Urinary bladder (tissue), 4 donors: ENCODE measurements around the gene WDR54. TPM values are rescaled to one million over a fixed set of nuclear protein-coding genes. Genes with fewer than 3 reads are reported as not detected.
"Not testable (repeated sequence)": the region's sequence is repeated elsewhere in the genome, so short reads cannot be mapped to it uniquely, and the experiment has no call there.

Source experiments
- DNase-seq: peaks from one replicate; pipeline ENCODE4 v3.0.0-alpha.2; 2015; ENCODE audit errors: extremely low spot score
- H3K27ac ChIP-seq: one replicate; pipeline ENCODE4 v1.5.1; 2013; ENCODE audit warnings: low read depth, mild to moderate bottlenecking, moderate library complexity
- H3K36me3 ChIP-seq: one replicate; pipeline ENCODE4 v1.6.1; 2013; ENCODE audit warnings: mild to moderate bottlenecking, moderate library complexity; ENCODE audit not compliant: insufficient read depth
- H3K4me1 ChIP-seq: one replicate; pipeline ENCODE4 v1.6.1; 2013; ENCODE audit warnings: mild to moderate bottlenecking, moderate library complexity; ENCODE audit not compliant: insufficient read depth
- H3K4me3 ChIP-seq: one replicate; pipeline ENCODE4 v1.5.1; 2013; ENCODE audit warnings: low read depth, low read length
- WGBS: extraction: QIAGEN DNeasy Blood & Tissue Kit; methylation state at CpG from one replicate; pipeline ENCODE4 v1.1.7; 2013; 5-methylcytosine and 5-hydroxymethylcytosine counted together
- polyA plus RNA-seq: library from polyadenylated mRNA; stranded (reverse); fragments of 200-250 nt; gene quantifications from one replicate; pipeline ENCODE4 v1.2.3, GENCODE V29; 2013
- total RNA-seq: library from RNA; depleted of rRNA; stranded (reverse); fragments of >200 nt; gene quantifications from one replicate; pipeline ENCODE4 v1.2.3, GENCODE V29; 2014
- donor health status: healthy with polysubstance abuse.
- donor health status: healthy.

WDR54 gene
- total and polyA plus RNA-seq, 2 donors = 7.8 to 21.5 TPM

- H3K27ac ChIP-seq = peak within 1 kb of the TSS; percentile 41
- H3K4me1 ChIP-seq = peaks cover 1% of the 10 kb centered on the region
- 12% methylated on average over 75 of the region's 75 CpGs for WGBS
- no peak for DNase-seq
- H3K4me3 ChIP-seq = peak within 1 kb of the TSS; percentile 42
- H3K36me3 ChIP-seq = no peaks in the 10 kb centered on the region
Measured at GRCh38 chr2:74441690-74442482, 20.4 kb downstream of the WDR54 start, which contains the start of gene RTKN. RTKN (minus strand) TSS chr2:74441937; CDS start chr2:74441816, 121 bp downstream.

- H3K27ac ChIP-seq, H3K4me3 ChIP-seq, DNase-seq, H3K4me1 ChIP-seq, H3K36me3 ChIP-seq: not testable (repeated sequence)
- 93% methylated on average over 16 of the region's 16 CpGs for WGBS
Measured at GRCh38 chr2:74442483-74443297, 21.2 kb downstream of the WDR54 start.

- Histone ChIP-seq H3K4me3 (no peak overlapping the region), H3K4me1 (peaks cover 1% of the 10 kb centered on the region), H3K36me3 (peaks cover 2% of the 10 kb centered on the region), H3K27ac (no peak overlapping the region)
- DNase-seq = no peak
- 27% methylated on average over 5 of the region's 5 CpGs for WGBS
Measured at GRCh38 chr2:74444498-74445318, 23.2 kb downstream of the WDR54 start.

GRCh38 chr2:74447230-74447999 lies 25.9 kb downstream of the WDR54 start:
- Histone ChIP-seq H3K36me3 (peaks cover 2% of the 10 kb centered on the region), H3K4me3 (no peak overlapping the region), H3K4me1 (no peaks in the 10 kb centered on the region), H3K27ac (no peak overlapping the region)
- 75% methylated on average over 5 of the region's 5 CpGs for WGBS
- no peak for DNase-seq

- no peak overlapping the region for H3K27ac ChIP-seq
- H3K4me1 ChIP-seq = no peaks in the 10 kb centered on the region
- 72% methylated on average over 2 of the region's 2 CpGs for WGBS
- H3K36me3 ChIP-seq = peaks cover 2% of the 10 kb centered on the region
- DNase-seq = no peak
- no peak overlapping the region for H3K4me3 ChIP-seq
Measured at GRCh38 chr2:74448771-74449170, 27.2 kb downstream of the WDR54 start.

- no peak overlapping the region for H3K4me3 ChIP-seq
- no peak for DNase-seq
- H3K36me3 ChIP-seq = peaks cover 2% of the 10 kb centered on the region
- no peaks in the 10 kb centered on the region for H3K4me1 ChIP-seq
- 73% methylated on average over 3 of the region's 3 CpGs for WGBS
- no peak overlapping the region for H3K27ac ChIP-seq
Measured at GRCh38 chr2:74450570-74451190, 29.1 kb downstream of the WDR54 start.

GRCh38 chr2:74454654-74455511 lies 33.4 kb downstream of the WDR54 start, which contains the start of gene INO80B:
INO80B (plus strand) TSS chr2:74455087; CDS start chr2:74455117, 30 bp downstream.
- no peaks in the 10 kb centered on the region for H3K36me3 ChIP-seq
- H3K4me3 ChIP-seq = peak within 1 kb of the TSS; percentile 62
- no peak within 1 kb of the TSS for H3K27ac ChIP-seq
- DNase-seq = peak; percentile 96
- no peaks in the 10 kb centered on the region for H3K4me1 ChIP-seq
- WGBS = 2% methylated on average over 40 of the region's 40 CpGs

GRCh38 chr2:74457129-74457548 lies 35.6 kb downstream of the WDR54 start:
- WGBS = 1% methylated on average over 27 of the region's 27 CpGs
- DNase-seq = no peak
- H3K36me3 ChIP-seq = no peaks in the 10 kb centered on the region

GRCh38 chr2:74457549-74458131 lies 36.1 kb downstream of the WDR54 start:
- Histone ChIP-seq H3K36me3 (no peaks in the 10 kb centered on the region), H3K4me3 (peak overlapping the region; percentile 44), H3K4me1 (no peaks in the 10 kb centered on the region), H3K27ac (peak overlapping the region; percentile 94)
- WGBS = under 1% methylated on average over 46 of the region's 46 CpGs
- DNase-seq = no peak

More at GRCh38 chr2:74457129-74457548, 35.6 kb downstream of the WDR54 start:
- Histone ChIP-seq H3K4me1 (no peaks in the 10 kb centered on the region), H3K27ac (peak overlapping the region; percentile 69), H3K4me3 (peak overlapping the region; percentile 44)

- DNase-seq = peak; percentile 100
- WGBS = under 1% methylated on average over 37 of the region's 38 CpGs
- Histone ChIP-seq H3K27ac (peak within 1 kb of the TSS; percentile 94), H3K4me1 (no peaks in the 10 kb centered on the region), H3K36me3 (no peaks in the 10 kb centered on the region), H3K4me3 (peak within 1 kb of the TSS; percentile 52)
Measured at GRCh38 chr2:74458132-74458937, 36.8 kb downstream of the WDR54 start, which contains the start of gene WBP1. WBP1 (plus strand) TSS chr2:74458438; CDS start chr2:74458603, 165 bp downstream.
